Caco-2 (cell line): Measurements from ENCODE around the gene MOV10L1. TPM values are rescaled to one million over a fixed set of nuclear protein-coding genes. Genes with fewer than 3 reads are reported as not detected.

Source experiments
- BruUV-seq: library from RNA; stranded (reverse); fragments of 400-500 nt; replicated peaks from 2 replicates; lab custom pipeline; 2021; lab: Mats Ljungman, UMichigan
- CTCF ChIA-PET: fragments of 300-600 bp; sonication (Branson Sonifier 250); formaldehyde crosslinking; loops from one replicate; lab custom pipeline; 2022; ENCODE audit warnings: antibody characterized with exemption; lab: Charles Lee
- POLR2A ChIA-PET: fragments of 300-600 bp; sonication (Branson Sonifier 250); formaldehyde crosslinking; loops from one replicate; lab custom pipeline; 2022; ENCODE audit warnings: antibody characterized with exemption; lab: Charles Lee
- DNase-seq, 2 experiments: peaks; one replicate each; pipeline versions ENCODE4 v3.0.0 to v3.0.0-alpha.2; 2020 to 2022
- H3K27me3 ChIP-seq: replicated peaks from 2 replicates; pipeline ENCODE4 v1.6.0; 2011; ENCODE audit warnings: low read length; ENCODE audit not compliant: control insufficient read depth, insufficient read depth
- H3K36me3 ChIP-seq: 2 replicates; pipeline ENCODE4 v1.5.1; 2011; ENCODE audit warnings: low read length; ENCODE audit not compliant: control insufficient read depth, insufficient read depth
- H3K4me1 ChIP-seq: fragments of 250-450 bp; sonication (Bioruptor Pico); 2 replicates; pipeline ENCODE4 v1.5.1; 2020; ENCODE audit warnings: mild to moderate bottlenecking
- H3K4me3 ChIP-seq: 2 replicates; pipeline ENCODE4 v1.5.1; 2011; ENCODE audit warnings: low read depth, mild to moderate bottlenecking, control low read depth, low read length
- H3K9me3 ChIP-seq: fragments of 250-450 bp; sonication (Bioruptor Pico); 2 replicates; pipeline ENCODE4 v1.5.1; 2020; ENCODE audit warnings: mild to moderate bottlenecking, moderate library complexity
- H3K27ac Mint-ChIP-seq: one replicate; pipeline ENCODE4 v1.8.0; 2022; ENCODE audit warnings: mixed read lengths; ENCODE audit not compliant: unreplicated experiment
- H3K27me3 Mint-ChIP-seq: one replicate; pipeline ENCODE4 v1.8.0; 2022; ENCODE audit warnings: mixed read lengths; ENCODE audit not compliant: insufficient read depth, unreplicated experiment
- H3K36me3 Mint-ChIP-seq: one replicate; pipeline ENCODE4 v1.8.0; 2022; ENCODE audit warnings: mild to moderate bottlenecking, mixed read lengths; ENCODE audit not compliant: insufficient read depth, unreplicated experiment
- H3K4me1 Mint-ChIP-seq: one replicate; pipeline ENCODE4 v1.8.0; 2022; ENCODE audit warnings: low read depth, mixed read lengths; ENCODE audit not compliant: unreplicated experiment
- H3K4me3 Mint-ChIP-seq: one replicate; pipeline ENCODE4 v1.8.0; 2022; ENCODE audit warnings: mild to moderate bottlenecking, moderate library complexity, mixed read lengths; ENCODE audit not compliant: unreplicated experiment
- H3K9me3 Mint-ChIP-seq: one replicate; pipeline ENCODE4 v1.8.0; 2022; ENCODE audit warnings: mixed read lengths; ENCODE audit not compliant: unreplicated experiment
- intact Hi-C: fragments of 100-400 bp; cut with micrococcal nuclease; formaldehyde crosslinking; loops from one replicate; pipeline ENCODE4 v1.10.0; 2022; ENCODE audit not compliant: unreplicated experiment
- total RNA-seq: library from RNA; stranded (reverse); gene quantifications from 2 replicates; pipeline ENCODE4 v1.2.3, GENCODE V29; 2022
- TF ChIP-seq, protein P1 (sequence below), 2 experiments: fragments of 200-600 bp in 1 of 2; IDR thresholded peaks; 1 replicate in 1 of 2; 2 replicates in 1 of 2; pipeline versions ENCODE4 v1.5.1 to v1.8.0; 2011 to 2022; ENCODE audit warnings: antibody characterized with exemption in 1 of 2, control low read depth in 1 of 2, inconsistent platforms in 1 of 2, low read depth in 1 of 2, low read length in 1 of 2, mild to moderate bottlenecking in 1 of 2, moderate library complexity in 1 of 2; ENCODE audit not compliant: insufficient read depth in 1 of 2, severe bottlenecking in 1 of 2, unreplicated experiment in 1 of 2

The MOV10L1 gene
- total RNA-seq, 1 experiment from 2014 or later: not detected

DNA sequence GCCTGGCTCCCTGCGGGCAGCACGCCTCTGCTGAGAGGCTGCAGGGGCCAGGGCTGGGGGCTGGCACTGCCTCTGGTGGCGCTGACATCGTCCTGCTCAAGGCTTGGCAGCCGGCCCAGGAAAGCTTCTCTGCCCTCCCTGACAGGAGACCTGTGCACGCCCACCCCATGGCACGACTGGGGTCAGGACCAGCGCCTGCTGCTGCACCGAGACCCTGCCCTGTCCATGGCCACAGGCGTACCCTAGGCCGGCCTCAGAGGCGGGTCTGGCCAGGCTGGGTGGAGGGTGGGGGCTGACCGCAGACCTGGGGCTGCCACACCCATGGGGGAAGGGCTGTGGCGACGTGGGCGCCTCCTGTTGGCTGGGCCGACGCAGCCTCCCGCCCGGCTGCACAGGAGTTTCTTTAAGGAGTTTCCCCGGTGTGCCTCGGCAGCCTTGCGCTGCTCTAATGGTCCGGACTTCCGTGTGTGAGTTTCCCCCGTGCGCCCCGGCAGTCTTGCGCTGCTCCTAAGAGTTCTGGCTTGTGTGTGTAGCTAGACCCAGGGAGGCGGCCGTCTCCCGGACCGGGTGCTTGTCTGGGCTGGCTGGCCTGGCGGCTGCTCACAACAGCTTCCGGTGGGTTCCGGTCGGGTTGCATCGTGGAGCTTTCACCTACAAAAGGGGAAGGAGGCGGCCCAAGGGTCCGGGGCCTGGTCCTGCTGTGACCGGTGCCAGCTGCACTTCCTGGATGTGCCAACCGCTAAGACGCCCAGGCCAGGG lies 100.6 kb downstream of the MOV10L1 start:
- H3K4me1 Mint-ChIP-seq: no peaks in the 10 kb centered on the region
- no peak overlapping the region for H3K4me3 Mint-ChIP-seq
- H3K4me3 ChIP-seq: no peak overlapping the region
- H3K27ac Mint-ChIP-seq: no peak overlapping the region
- DNase-seq: no peak
- H3K4me1 ChIP-seq: peaks cover 8% of the 10 kb centered on the region; the same call in 1 of the 2 replicates
- H3K27me3 Mint-ChIP-seq: no peaks in the 10 kb centered on the region
- H3K27me3 ChIP-seq: no peaks in the 10 kb centered on the region
- H3K36me3 ChIP-seq: no peaks in the 10 kb centered on the region
- TF ChIP-seq, protein P1, sequence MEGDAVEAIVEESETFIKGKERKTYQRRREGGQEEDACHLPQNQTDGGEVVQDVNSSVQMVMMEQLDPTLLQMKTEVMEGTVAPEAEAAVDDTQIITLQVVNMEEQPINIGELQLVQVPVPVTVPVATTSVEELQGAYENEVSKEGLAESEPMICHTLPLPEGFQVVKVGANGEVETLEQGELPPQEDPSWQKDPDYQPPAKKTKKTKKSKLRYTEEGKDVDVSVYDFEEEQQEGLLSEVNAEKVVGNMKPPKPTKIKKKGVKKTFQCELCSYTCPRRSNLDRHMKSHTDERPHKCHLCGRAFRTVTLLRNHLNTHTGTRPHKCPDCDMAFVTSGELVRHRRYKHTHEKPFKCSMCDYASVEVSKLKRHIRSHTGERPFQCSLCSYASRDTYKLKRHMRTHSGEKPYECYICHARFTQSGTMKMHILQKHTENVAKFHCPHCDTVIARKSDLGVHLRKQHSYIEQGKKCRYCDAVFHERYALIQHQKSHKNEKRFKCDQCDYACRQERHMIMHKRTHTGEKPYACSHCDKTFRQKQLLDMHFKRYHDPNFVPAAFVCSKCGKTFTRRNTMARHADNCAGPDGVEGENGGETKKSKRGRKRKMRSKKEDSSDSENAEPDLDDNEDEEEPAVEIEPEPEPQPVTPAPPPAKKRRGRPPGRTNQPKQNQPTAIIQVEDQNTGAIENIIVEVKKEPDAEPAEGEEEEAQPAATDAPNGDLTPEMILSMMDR (IDR thresholded peaks at IDR 0.05; ENCODE audit: insufficient read depth in 1 of 2, low read depth in 1 of 2, low read length in 1 of 2, severe bottlenecking in 1 of 2, unreplicated experiment in 1 of 2): no peak
- no peaks in the 10 kb centered on the region for H3K9me3 ChIP-seq
- no peaks in the 10 kb centered on the region for H3K9me3 Mint-ChIP-seq
- ChIA-PET POLR2A (no interaction called here), CTCF (no interaction called here)
- BruUV-seq: no TSS peak
- peaks cover 6% of the 10 kb centered on the region for H3K36me3 Mint-ChIP-seq
- intact Hi-C loops: no loop called here

GRCh38 chr22:50190941-50191741 lies 101.3 kb downstream of the MOV10L1 start:
- TF ChIP-seq, protein P1 (IDR thresholded peaks at IDR 0.05; ENCODE audit: insufficient read depth in 1 of 2, low read depth in 1 of 2, low read length in 1 of 2, severe bottlenecking in 1 of 2, unreplicated experiment in 1 of 2): no peak
- ChIA-PET CTCF (no interaction called here), POLR2A (no interaction called here)
- Mint-ChIP-seq H3K27me3 (no peaks in the 10 kb centered on the region), H3K9me3 (no peaks in the 10 kb centered on the region), H3K27ac (no peak overlapping the region), H3K4me1 (no peaks in the 10 kb centered on the region), H3K4me3 (no peak overlapping the region), H3K36me3 (peaks cover 6% of the 10 kb centered on the region)
- DNase-seq: no peak
- Histone ChIP-seq H3K4me3 (no peak overlapping the region), H3K27me3 (no peaks in the 10 kb centered on the region), H3K9me3 (no peaks in the 10 kb centered on the region), H3K36me3 (no peaks in the 10 kb centered on the region), H3K4me1 (0 out of 2 replicates have a peak, but pooled peaks cover 6% of the 10 kb centered on the region)
- intact Hi-C loops: no loop called here
- BruUV-seq: no TSS peak

- no peaks in the 10 kb centered on the region for H3K36me3 ChIP-seq
- no peaks in the 10 kb centered on the region for H3K4me1 ChIP-seq
- Mint-ChIP-seq H3K4me3 (no peak overlapping the region), H3K27ac (no peak overlapping the region), H3K9me3 (no peaks in the 10 kb centered on the region), H3K36me3 (no peaks in the 10 kb centered on the region), H3K4me1 (no peaks in the 10 kb centered on the region), H3K27me3 (no peaks in the 10 kb centered on the region)
- intact Hi-C loops: no loop called here
- no TSS peak for BruUV-seq
- no peaks in the 10 kb centered on the region for H3K9me3 ChIP-seq
- TF ChIP-seq, protein P1 (IDR thresholded peaks at IDR 0.05; ENCODE audit: insufficient read depth in 1 of 2, low read depth in 1 of 2, low read length in 1 of 2, severe bottlenecking in 1 of 2, unreplicated experiment in 1 of 2): no peak
- ChIA-PET CTCF (interaction anchor here (0.6 kb wide), 1 partner anchor 256 kb away, joined by 4 read pairs; no protein-coding TSS in a partner anchor), POLR2A (no interaction called here)
- DNase-seq: no peak
- no peaks in the 10 kb centered on the region for H3K27me3 ChIP-seq
- no peak overlapping the region for H3K4me3 ChIP-seq
Measured at GRCh38 chr22:50192436-50193204, 102.8 kb downstream of the MOV10L1 start.
